ENCODE results near the gene GNG5. TPM values are rescaled to one million over a fixed set of nuclear protein-coding genes. Genes with fewer than 3 reads are reported as not detected.

GNG5 gene
- 23.5 and 32.6 TPM in 2 replicates for total RNA-seq

GRCh38 chr1:84506002-84506728, at the start of gene GNG5, which contains the start of gene SPATA1:
Gene GNG5 (minus strand): TSS chr1:84506581. CDS start chr1:84506091, 490 bp downstream.
Gene SPATA1 (plus strand): TSS chr1:84506386. CDS start chr1:84516360, 9,974 bp downstream.

GRCh38 chr1:84478876-84479868, 27.2 kb downstream of the GNG5 start, which contains the start of gene RPF1:
Gene RPF1 (plus strand): TSS chr1:84479266. CDS start chr1:84479282, 16 bp downstream.

Other genes with a start within 250 kb of the GNG5 start
- gene SAMD13, start 204.9 kb downstream of the GNG5 start, total RNA-seq, result 0.11 and 0.39 TPM in 2 replicates
- gene DNASE2B, start 108.1 kb downstream of the GNG5 start, total RNA-seq, result not detected in 2 replicates
- 15.7 and 22.2 TPM in 2 replicates for gene RPF1, start 27.3 kb downstream of the GNG5 start, total RNA-seq
- gene SPATA1, start 195 bp downstream of the GNG5 start, total RNA-seq, result 0.11 and 1.2 TPM in 2 replicates
- 7.3 and 7.9 TPM in 2 replicates for gene CTBS, start 67.9 kb upstream of the GNG5 start, total RNA-seq
- gene SSX2IP, start 183.9 kb upstream of the GNG5 start, total RNA-seq, result 2.0 and 3.5 TPM in 2 replicates

Data from placental epithelial cell (primary cell).